ENCODE results near the gene SPRR2E.
"Not testable (repeated sequence)": the region's sequence is repeated elsewhere in the genome, so short reads cannot be mapped to it uniquely, and the experiment has no call there.

SPRR2E gene

GRCh38 chr1:153125536-153125935 lies 31.2 kb upstream of the SPRR2E start:
- Histone ChIP-seq H3K9me2 (replicated peaks; ENCODE audit: control insufficient read depth, low read length) (no peaks in the 10 kb centered on the region), H3K27ac (ENCODE audit: low read depth, low read length) (no peak overlapping the region), H3K4me3 (ENCODE audit: low read length) (no peak overlapping the region), H3K4me2 (ENCODE audit: low read length) (no peak overlapping the region), H3K79me2 (ENCODE audit: control insufficient read depth, low read length) (no peaks in the 10 kb centered on the region), H3K9me3 (ENCODE audit: control insufficient read depth, insufficient read depth, low read length) (no peaks in the 10 kb centered on the region), H3K4me1 (ENCODE audit: control insufficient read depth, low read length) (no peaks in the 10 kb centered on the region), H3K27me3 (ENCODE audit: control insufficient read depth, low read length) (no peaks in the 10 kb centered on the region), H3F3A (ENCODE audit: control insufficient read depth, insufficient read depth) (no peaks in the 10 kb centered on the region), H4K20me1 (ENCODE audit: control insufficient read depth, insufficient read depth, low read depth, low read length) (no peaks in the 10 kb centered on the region), H3K36me3 (ENCODE audit: control insufficient read depth, low read length) (no peaks in the 10 kb centered on the region)
- TF ChIP-seq EZH2phosphoT487 (IDR thresholded peaks at IDR 0.05; ENCODE audit: borderline replicate concordance, low read length) (no peak), CTCF (IDR thresholded peaks at IDR 0.05; ENCODE audit: low read depth, low read length, poor library complexity, severe bottlenecking) (no peak)

GRCh38 chr1:153123793-153124192 lies 29.5 kb upstream of the SPRR2E start:
- H3F3A ChIP-seq (ENCODE audit: control insufficient read depth, insufficient read depth); H4K20me1 ChIP-seq (ENCODE audit: control insufficient read depth, insufficient read depth, low read depth, low read length); H3K4me1 ChIP-seq (ENCODE audit: control insufficient read depth, low read length); H3K27ac ChIP-seq (ENCODE audit: low read depth, low read length); H3K27me3 ChIP-seq (ENCODE audit: control insufficient read depth, low read length); H3K9me2 ChIP-seq (replicated peaks; ENCODE audit: control insufficient read depth, low read length); H3K4me3 ChIP-seq (ENCODE audit: low read length); H3K79me2 ChIP-seq (ENCODE audit: control insufficient read depth, low read length); H3K4me2 ChIP-seq (ENCODE audit: low read length); H3K36me3 ChIP-seq (ENCODE audit: control insufficient read depth, low read length); H3K9me3 ChIP-seq (ENCODE audit: control insufficient read depth, insufficient read depth, low read length): not testable (repeated sequence)

GRCh38 chr1:153122831-153123421 lies 28.6 kb upstream of the SPRR2E start:
- Histone ChIP-seq H3K4me1 (ENCODE audit: control insufficient read depth, low read length) (no peaks in the 10 kb centered on the region), H4K20me1 (ENCODE audit: control insufficient read depth, insufficient read depth, low read depth, low read length) (no peaks in the 10 kb centered on the region), H3K9me3 (ENCODE audit: control insufficient read depth, insufficient read depth, low read length) (no peaks in the 10 kb centered on the region), H3F3A (ENCODE audit: control insufficient read depth, insufficient read depth) (no peaks in the 10 kb centered on the region), H3K36me3 (ENCODE audit: control insufficient read depth, low read length) (no peaks in the 10 kb centered on the region), H3K9me2 (replicated peaks; ENCODE audit: control insufficient read depth, low read length) (no peaks in the 10 kb centered on the region), H3K27ac (ENCODE audit: low read depth, low read length) (no peak overlapping the region), H3K4me3 (ENCODE audit: low read length) (no peak overlapping the region), H3K4me2 (ENCODE audit: low read length) (no peak overlapping the region), H3K27me3 (ENCODE audit: control insufficient read depth, low read length) (no peaks in the 10 kb centered on the region), H3K79me2 (ENCODE audit: control insufficient read depth, low read length) (no peaks in the 10 kb centered on the region)
- TF ChIP-seq EZH2phosphoT487 (IDR thresholded peaks at IDR 0.05; ENCODE audit: borderline replicate concordance, low read length) = no peak
- TF ChIP-seq CTCF (IDR thresholded peaks at IDR 0.05; ENCODE audit: low read depth, low read length, poor library complexity, severe bottlenecking) = no peak

GRCh38 chr1:153120945-153121344 lies 26.6 kb upstream of the SPRR2E start:
- Histone ChIP-seq H3K27ac (ENCODE audit: low read depth, low read length) (no peak overlapping the region), H4K20me1 (ENCODE audit: control insufficient read depth, insufficient read depth, low read depth, low read length) (no peaks in the 10 kb centered on the region), H3F3A (ENCODE audit: control insufficient read depth, insufficient read depth) (no peaks in the 10 kb centered on the region), H3K4me3 (ENCODE audit: low read length) (no peak overlapping the region), H3K27me3 (ENCODE audit: control insufficient read depth, low read length) (0 out of 2 replicates have a peak, but pooled peaks cover 2% of the 10 kb centered on the region), H3K36me3 (ENCODE audit: control insufficient read depth, low read length) (no peaks in the 10 kb centered on the region), H3K9me2 (replicated peaks; ENCODE audit: control insufficient read depth, low read length) (no peaks in the 10 kb centered on the region; the same call in 1 of the 2 replicates), H3K79me2 (ENCODE audit: control insufficient read depth, low read length) (no peaks in the 10 kb centered on the region), H3K4me2 (ENCODE audit: low read length) (no peak overlapping the region), H3K4me1 (ENCODE audit: control insufficient read depth, low read length) (no peaks in the 10 kb centered on the region), H3K9me3 (ENCODE audit: control insufficient read depth, insufficient read depth, low read length) (no peaks in the 10 kb centered on the region)
- TF ChIP-seq CTCF (IDR thresholded peaks at IDR 0.05; ENCODE audit: low read depth, low read length, poor library complexity, severe bottlenecking) = no peak
- TF ChIP-seq EZH2phosphoT487 (IDR thresholded peaks at IDR 0.05; ENCODE audit: borderline replicate concordance, low read length) = no peak
